Ishikawa (cell line): ENCODE measurements around the gene MRTFA.

Source experiments
- TAF1 ChIP-seq: IDR thresholded peaks from 2 replicates; pipeline ENCODE4 v1.6.1; 2012; ENCODE audit warnings: low read depth, mild to moderate bottlenecking
- TCF12 ChIP-seq: IDR thresholded peaks from 2 replicates; pipeline ENCODE4 v1.6.1; 2012; ENCODE audit warnings: low read depth
- TF ChIP-seq, protein P1 (sequence below): IDR thresholded peaks from 2 replicates; pipeline ENCODE4 v1.6.1; 2012; ENCODE audit warnings: low read depth, mild to moderate bottlenecking

DNA sequence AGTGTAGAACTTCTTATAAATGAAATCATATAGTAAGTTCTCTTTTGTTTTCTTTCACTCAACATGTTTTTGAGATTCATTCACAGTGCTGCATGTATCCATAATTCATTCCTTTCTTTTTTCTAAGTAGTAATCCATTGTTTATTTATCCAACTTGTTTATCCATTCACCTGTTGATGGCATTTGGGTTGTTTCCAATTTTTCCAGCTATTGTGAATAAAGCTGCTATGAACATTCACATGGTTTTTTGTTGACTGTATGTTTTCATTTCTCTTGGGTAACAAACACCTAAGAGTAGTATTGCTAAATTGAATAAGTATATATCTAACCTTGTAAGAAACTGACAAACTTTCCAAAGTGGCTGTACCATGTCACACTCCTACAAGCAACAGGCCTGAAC lies 23.5 kb downstream of the MRTFA start:
- TF ChIP-seq, protein P1, sequence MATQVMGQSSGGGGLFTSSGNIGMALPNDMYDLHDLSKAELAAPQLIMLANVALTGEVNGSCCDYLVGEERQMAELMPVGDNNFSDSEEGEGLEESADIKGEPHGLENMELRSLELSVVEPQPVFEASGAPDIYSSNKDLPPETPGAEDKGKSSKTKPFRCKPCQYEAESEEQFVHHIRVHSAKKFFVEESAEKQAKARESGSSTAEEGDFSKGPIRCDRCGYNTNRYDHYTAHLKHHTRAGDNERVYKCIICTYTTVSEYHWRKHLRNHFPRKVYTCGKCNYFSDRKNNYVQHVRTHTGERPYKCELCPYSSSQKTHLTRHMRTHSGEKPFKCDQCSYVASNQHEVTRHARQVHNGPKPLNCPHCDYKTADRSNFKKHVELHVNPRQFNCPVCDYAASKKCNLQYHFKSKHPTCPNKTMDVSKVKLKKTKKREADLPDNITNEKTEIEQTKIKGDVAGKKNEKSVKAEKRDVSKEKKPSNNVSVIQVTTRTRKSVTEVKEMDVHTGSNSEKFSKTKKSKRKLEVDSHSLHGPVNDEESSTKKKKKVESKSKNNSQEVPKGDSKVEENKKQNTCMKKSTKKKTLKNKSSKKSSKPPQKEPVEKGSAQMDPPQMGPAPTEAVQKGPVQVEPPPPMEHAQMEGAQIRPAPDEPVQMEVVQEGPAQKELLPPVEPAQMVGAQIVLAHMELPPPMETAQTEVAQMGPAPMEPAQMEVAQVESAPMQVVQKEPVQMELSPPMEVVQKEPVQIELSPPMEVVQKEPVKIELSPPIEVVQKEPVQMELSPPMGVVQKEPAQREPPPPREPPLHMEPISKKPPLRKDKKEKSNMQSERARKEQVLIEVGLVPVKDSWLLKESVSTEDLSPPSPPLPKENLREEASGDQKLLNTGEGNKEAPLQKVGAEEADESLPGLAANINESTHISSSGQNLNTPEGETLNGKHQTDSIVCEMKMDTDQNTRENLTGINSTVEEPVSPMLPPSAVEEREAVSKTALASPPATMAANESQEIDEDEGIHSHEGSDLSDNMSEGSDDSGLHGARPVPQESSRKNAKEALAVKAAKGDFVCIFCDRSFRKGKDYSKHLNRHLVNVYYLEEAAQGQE: no peak
- TF ChIP-seq TAF1: no peak
- TF ChIP-seq TCF12: no peak
